OCI-LY3 (cell line): ENCODE results near the gene SBK3.

ENCODE experiments used
- CTCF ChIP-seq: fragments of 200-600, 300-600 bp; sonication (generic); IDR thresholded peaks from 2 replicates; pipeline ENCODE4 v1.5.1; 2014; ENCODE audit warnings: antibody characterized with exemption, low read length, low read depth
- EZH2phosphoT487 ChIP-seq: fragments of 200-600 bp; shearing (Covaris generic); IDR thresholded peaks from 2 replicates; pipeline ENCODE4 v1.6.1; 2018; ENCODE audit warnings: antibody characterized with exemption, mixed run types, low read depth

- TF ChIP-seq CTCF (no peak), EZH2phosphoT487 (no peak)
Measured at GRCh38 chr19:55554741-55555152, 9.4 kb upstream of the SBK3 start.
